AG08396 (cell line): ENCODE data around the gene KIF1A.
"Not testable (repeated sequence)": the region's sequence is repeated elsewhere in the genome, so short reads cannot be mapped to it uniquely, and the experiment has no call there.

Source experiments
- DNase-seq: peaks from one replicate; pipeline ENCODE4 v3.0.0; 2012; ENCODE audit warnings: low spot score, mixed read lengths

KIF1A gene

GRCh38 chr2:240703417-240704341 is 116.3 kb downstream of the KIF1A start:
- DNase-seq: no peak

- DNase-seq: no peak
Observed at GRCh38 chr2:240702640-240703011, 117.4 kb downstream of the KIF1A start.

GRCh38 chr2:240701736-240702639 is 118.0 kb downstream of the KIF1A start:
- DNase-seq: no peak

GRCh38 chr2:240701091-240701735 is 118.8 kb downstream of the KIF1A start:
- DNase-seq: no peak

- not testable (repeated sequence) for DNase-seq
Observed at GRCh38 chr2:240700616-240701015, 119.4 kb downstream of the KIF1A start.

- DNase-seq: not testable (repeated sequence)
Observed at GRCh38 chr2:240699835-240700234, 120.2 kb downstream of the KIF1A start.

GRCh38 chr2:240698852-240699561 is 121.0 kb downstream of the KIF1A start:
- DNase-seq: not testable (repeated sequence)

GRCh38 chr2:240696469-240696868 is 123.5 kb downstream of the KIF1A start:
- not testable (repeated sequence) for DNase-seq

- not testable (repeated sequence) for DNase-seq
Observed at GRCh38 chr2:240695593-240695992, 124.4 kb downstream of the KIF1A start.

- not testable (repeated sequence) for DNase-seq
Observed at GRCh38 chr2:240694304-240694703, 125.7 kb downstream of the KIF1A start.

GRCh38 chr2:240692583-240693561 is 127.1 kb downstream of the KIF1A start:
- not testable (repeated sequence) for DNase-seq

GRCh38 chr2:240691631-240692420 is 128.2 kb downstream of the KIF1A start, which contains the start of gene AQP12A:
Gene AQP12A, plus strand, starts transcription at chr2:240691866. Its CDS starts 48 bp downstream, at chr2:240691914.
- DNase-seq: not testable (repeated sequence)

GRCh38 chr2:240691075-240691427 is 129.0 kb downstream of the KIF1A start:
- not testable (repeated sequence) for DNase-seq

GRCh38 chr2:240690421-240691074 is 129.5 kb downstream of the KIF1A start:
- DNase-seq: not testable (repeated sequence)

- no peak for DNase-seq
Observed at GRCh38 chr2:240689975-240690374, 130.0 kb downstream of the KIF1A start.

GRCh38 chr2:240688553-240688919 is 131.5 kb downstream of the KIF1A start:
- DNase-seq: no peak

- no peak for DNase-seq
Observed at GRCh38 chr2:240687741-240688552, 132.1 kb downstream of the KIF1A start.
